Mammary epithelial cell (primary cell): ENCODE data around the gene HOXA5.

Source experiments
- CTCF ChIP-seq, 2 donors: IDR thresholded peaks in 1 of 2; conservative IDR thresholded peaks in 1 of 2; 2 replicates each; pipeline ENCODE4 v1.5.1; 2011 to 2012; ENCODE audit warnings: inconsistent platforms in 2 of 2, low read length in 2 of 2, mild to moderate bottlenecking in 2 of 2, control low read depth in 1 of 2, low read depth in 1 of 2; ENCODE audit not compliant: insufficient read depth in 1 of 2; ENCODE audit errors: extremely low read depth in 1 of 2
- EZH2 ChIP-seq: IDR thresholded peaks from 2 replicates; pipeline ENCODE4 v1.6.1; 2012; ENCODE audit warnings: low read length, inconsistent platforms, borderline replicate concordance

DNA sequence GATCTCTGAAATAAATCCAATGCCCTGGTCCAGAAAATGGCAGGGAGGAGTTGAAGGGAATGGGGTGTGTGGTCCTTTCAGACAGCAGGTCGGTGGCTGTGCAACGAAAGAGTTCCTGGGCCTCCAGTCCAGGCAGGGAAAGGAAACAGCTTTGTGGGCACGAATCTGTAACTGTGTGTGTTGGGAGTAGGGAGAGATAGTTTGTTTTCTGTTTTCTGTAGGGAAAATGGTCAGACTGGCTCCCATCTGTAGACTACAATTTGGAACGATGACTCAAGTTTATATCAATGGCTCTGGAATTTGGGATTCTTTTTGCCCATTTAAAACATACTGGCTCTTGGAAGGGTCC lies 24.4 kb upstream of the HOXA5 start:
- no peak for TF ChIP-seq CTCF (conservative IDR thresholded peaks at IDR 0.05 in 1 of 2, IDR thresholded peaks at IDR 0.05 in 1 of 2; ENCODE audit: extremely low read depth in 1 of 2, insufficient read depth in 1 of 2, low read depth in 1 of 2, low read length in 2 of 2)
- TF ChIP-seq EZH2, result no peak
